HG02678 (cell line): Measurements from ENCODE around the gene AFDN.

Experiments used
- ATAC-seq: cut with Tn5 transposase; IDR thresholded peaks from one replicate; pipeline ENCODE4 v1.9.1; 2021; ENCODE audit warnings: mild to moderate bottlenecking, moderate library complexity; ENCODE audit not compliant: unreplicated experiment

The AFDN gene

GRCh38 chr6:168013250-168013915, 186.7 kb downstream of the AFDN start:
- ATAC-seq = no peak

DNA sequence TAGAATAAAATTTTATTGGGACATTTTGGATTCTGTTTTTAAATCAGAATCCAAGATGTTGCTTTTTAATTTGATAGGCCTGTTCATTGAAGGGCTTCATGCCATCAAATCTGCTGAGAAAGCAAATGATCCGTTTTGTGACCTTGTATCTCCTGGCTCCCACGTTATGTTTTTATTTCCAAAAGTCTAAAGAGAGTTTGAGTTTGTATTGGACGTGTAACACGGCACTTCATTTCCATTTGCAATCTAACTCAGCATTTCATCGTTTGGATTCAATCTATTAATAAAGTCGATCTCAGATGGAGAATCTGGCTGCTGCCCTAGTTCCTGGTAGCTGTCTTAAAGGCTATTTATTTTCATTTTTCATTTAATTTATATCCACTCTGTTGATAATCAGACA, 187.7 kb downstream of the AFDN start:
- no peak for ATAC-seq

DNA sequence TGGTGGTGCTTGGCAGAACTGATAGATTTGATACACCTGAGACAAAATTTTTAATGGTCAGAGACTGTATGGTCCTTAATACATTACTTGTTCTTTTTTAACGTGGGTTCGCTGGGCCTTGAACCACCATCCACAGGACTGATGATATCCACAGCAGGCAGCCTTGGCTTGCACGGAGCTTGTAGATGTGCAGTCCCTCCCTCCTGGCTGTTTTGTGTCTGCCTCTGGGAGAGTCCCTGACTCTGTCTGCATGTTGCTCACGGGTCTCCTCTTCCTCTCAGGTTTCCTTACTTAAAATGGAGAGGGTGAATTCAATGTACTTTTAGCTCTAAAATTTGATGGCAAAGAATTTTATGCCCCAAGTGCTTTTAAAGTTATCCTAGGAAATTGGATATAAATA, 188.3 kb downstream of the AFDN start:
- no peak for ATAC-seq

- no peak for ATAC-seq
Measured at GRCh38 chr6:168015482-168016175, 188.9 kb downstream of the AFDN start.

DNA sequence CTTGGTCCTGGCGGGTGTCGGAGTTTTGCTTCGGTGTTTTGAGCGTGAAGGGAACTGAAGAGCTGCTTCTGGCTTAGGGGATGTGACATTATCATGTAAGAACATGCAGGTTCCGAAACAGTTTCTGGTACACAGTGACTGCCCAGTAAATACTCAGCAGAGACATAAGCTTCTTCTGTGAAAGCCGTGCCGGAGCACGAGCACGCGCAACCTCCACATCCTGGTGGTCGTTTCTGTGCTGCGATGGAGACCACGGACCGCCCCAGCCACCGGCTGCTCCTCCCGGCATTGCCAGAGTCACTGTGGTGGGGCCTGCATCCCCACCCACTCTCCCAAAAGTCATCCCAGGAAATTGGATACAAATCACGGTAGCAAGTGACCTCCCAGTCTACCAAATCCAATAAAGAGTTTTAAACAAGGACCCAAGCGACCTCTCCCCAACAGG, 189.5 kb downstream of the AFDN start:
- ATAC-seq = no peak

GRCh38 chr6:168016721-168017525, 190.2 kb downstream of the AFDN start:
- no peak for ATAC-seq

DNA sequence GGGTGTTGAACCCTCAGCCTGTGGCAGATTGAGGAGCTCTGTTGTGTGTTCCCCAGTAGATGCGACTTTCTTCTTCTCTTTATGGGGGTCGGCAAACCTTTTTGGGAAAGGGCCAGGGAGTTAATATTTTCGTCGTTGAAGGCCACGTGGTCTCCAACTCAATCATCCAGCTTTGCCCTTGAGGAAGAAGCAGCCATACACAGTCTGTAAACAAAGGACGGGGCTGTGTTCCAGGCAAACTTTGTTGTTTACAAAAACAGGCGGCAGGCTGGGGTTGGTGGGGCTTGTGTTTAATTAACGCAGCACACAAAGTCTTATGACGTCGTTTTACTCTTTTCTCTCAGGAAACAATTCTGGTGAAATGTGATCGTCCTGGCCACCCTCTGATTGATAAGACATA, 190.9 kb downstream of the AFDN start:
- no peak for ATAC-seq

DNA sequence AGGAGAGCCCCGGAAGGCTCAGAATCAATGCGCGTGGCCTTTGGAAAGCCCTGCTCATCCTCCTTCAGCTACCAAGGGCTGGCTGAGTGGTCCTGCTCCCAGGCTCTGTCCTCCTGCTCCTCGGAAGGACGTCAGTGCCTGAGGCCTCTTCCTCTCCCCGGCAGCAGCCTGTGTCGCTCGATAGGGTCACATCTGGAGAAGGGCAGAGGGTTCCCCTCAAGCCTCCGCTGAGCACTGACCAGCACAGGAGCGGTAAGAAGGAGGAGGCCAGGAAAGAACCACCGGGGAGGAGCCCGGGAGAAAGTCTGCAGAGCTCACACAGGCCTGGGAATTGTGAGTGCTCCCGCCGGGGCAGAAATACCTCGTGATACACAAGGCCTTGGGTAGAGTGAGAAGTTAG, 192.0 kb downstream of the AFDN start:
- no peak for ATAC-seq

GRCh38 chr6:168020242-168020641, 193.5 kb downstream of the AFDN start:
- no peak for ATAC-seq

- ATAC-seq = no peak
Measured at GRCh38 chr6:168021581-168021980, 194.9 kb downstream of the AFDN start.
